ENCODE data around the gene SLC29A2.

Gene SLC29A2

DNA sequence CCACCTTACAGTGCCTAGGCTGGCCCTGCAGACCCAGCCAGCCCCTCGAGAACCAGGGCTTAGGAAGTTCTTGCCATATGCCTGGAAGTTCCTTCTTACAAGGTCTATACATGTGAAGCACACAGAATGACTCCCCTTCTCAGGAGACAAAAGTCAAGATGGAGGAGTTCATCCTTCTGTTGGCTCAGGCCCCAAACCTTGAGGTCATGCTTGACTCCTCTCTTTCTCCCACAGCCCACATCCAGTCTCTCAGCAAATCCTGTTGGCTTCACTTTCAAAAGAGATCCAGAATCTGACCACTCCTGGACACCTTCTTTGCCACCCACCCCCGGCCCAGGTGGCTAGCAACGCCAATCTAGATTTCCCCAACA lies 53.0 kb downstream of the SLC29A2 start:
- no peak for DNase-seq (ENCODE audit: low read depth in 2 of 2)

DNA sequence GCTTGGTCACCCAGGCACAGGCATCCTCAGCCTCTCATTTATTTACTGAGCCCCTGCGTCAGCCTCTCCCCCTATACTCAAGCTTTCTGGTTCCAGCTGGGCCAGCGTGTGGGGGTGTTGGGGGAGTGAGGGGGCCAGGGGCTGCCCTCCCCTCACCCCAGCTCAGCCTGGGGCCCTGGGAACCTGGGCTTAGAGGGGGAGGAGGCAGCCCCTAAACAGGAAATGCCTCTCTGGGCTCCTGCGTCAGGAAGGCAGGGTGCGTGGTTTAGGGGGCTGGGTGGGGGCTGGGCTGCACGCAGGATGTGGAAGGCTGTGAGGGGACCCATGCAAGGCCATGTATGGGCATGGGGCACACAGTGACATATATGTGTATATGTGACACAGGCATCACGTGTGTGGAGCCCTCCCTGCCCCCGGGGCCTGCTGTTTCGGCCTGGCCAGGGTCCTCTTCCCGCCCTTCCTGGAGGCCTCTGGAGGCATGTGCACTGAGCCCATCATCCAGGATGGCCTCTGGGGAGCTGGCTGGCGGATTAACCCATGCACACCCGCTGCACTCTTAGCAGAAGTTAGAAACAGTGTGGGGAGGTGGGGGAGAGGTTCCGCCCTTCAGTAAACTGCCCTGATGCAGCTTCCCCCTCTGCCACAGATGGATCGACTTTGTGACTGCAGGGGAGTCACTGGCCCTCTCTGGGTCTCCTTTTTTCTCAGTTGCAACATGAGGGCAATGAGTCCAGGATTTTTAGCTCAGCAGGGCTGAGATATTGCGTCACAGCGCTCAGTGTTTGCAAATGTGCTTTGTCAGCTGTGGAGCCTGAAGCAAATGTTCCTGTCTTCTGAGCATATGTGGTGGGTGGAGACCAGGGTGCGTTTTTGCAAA lies 53.6 kb downstream of the SLC29A2 start:
- DNase-seq (ENCODE audit: low read depth in 2 of 2): peak; percentile 84 to 87

DNA sequence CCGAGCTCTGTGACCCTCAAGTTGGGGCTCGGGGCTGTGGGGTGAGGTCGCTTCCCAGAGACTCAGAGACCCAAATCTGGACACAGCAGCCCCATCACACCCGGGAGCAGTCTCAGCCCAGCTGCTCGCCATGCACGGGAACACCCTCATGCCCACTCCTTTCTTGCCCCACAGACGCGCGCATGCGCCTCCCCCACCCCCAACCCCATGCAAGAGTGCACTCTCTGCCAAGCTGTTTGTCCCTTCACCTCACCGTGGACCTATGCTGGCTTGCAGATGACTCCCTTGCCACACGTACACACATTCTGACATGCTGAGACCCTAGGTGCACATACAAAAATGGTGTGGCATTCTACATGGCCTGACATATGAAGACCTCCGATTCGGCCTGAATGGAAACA lies 54.2 kb downstream of the SLC29A2 start:
- DNase-seq (ENCODE audit: low read depth in 2 of 2): peak in 1 of 2 experiments; percentile 63

DNA sequence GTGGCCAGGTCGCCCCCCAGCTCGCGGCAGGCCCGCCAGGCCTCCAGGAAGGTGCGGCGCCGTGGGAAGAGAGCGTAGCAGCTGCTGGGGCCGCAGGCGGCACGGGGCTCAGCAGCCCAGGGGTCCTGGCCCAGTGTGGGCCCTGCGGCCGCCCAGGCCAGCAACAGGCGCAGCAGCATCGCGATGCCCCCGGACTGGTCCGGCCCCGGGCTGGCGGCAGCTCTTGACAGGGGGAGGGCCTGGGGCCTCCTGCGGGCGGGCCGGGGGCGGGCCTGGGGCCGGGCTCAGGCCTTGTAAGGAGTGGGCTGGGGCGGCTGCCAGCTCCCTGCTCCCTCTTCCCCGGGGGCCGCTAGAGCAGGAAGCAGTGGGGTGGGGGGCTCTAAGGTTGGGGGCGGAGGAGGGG lies 54.7 kb downstream of the SLC29A2 start, which contains the start of gene CD248:
TSS of gene CD248 (minus strand) at position 196 of the 403 bp plus-strand sequence. CDS start at position 179, 17 bp downstream.
- DNase-seq (ENCODE audit: low read depth in 2 of 2): peak; percentile 80 to 88

DNA sequence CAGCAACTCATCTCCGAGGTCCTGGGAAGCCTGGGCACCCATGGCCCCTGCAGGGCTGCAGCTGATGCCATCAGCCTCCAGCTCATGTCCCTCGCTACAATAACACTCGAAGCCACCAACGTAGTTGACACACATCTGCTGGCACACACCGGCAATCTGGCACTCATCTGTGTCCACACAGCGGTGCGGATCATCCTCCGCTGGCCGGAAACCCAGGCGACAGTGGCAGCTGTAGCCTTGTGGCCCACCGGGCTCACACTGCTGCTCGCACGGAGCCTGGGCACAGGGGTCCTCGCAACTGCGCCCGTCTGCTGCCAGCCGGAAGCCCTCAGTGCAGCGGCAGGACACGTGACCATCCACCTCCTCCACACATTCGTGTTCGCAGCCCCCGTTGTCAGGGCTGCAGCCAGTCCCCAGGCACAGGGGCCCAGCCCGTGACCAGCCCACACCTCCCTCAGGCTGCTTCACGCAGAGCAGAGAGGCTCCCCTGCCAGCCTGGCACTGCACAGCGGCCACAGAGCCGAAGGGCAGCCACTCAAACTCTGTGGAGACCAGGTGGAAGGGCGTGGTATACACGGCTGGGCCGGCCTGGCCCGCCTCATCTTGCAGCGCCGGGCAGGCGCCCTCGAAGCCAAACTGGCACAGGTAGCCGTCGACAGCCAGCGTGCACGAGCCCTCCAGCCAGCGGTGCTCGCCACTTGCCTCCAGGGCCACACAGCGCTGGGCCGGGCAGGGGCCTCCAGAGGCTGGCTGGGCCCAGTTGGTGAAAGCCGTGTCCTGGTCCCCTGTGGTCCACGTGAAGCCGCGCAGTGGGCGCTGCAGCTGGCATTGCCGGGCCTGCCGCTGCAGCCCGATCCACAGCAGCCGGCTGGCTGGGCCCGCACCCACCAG lies 55.4 kb downstream of the SLC29A2 start:
- DNase-seq (ENCODE audit: low read depth in 2 of 2): no peak

DNA sequence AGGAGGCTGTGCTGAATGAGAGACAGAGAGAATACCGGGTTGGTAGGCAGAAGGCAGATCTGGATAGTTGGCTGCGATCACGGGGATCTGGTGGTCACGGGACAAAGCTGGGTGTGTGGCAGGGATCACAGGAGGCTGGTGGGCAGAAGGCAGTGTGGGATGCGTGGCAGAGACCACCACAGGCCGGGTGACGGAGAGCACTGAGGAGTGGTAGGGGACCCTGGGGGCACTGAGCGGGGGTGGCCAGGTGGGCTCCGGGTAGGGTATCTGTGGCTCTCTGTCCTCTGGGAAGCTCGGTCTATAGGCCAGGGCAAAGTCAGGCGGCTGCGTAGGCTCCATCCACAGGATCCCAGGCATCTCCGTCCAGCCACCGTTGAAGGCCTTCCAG lies 56.1 kb downstream of the SLC29A2 start:
- DNase-seq (ENCODE audit: low read depth in 2 of 2): no peak

DNA sequence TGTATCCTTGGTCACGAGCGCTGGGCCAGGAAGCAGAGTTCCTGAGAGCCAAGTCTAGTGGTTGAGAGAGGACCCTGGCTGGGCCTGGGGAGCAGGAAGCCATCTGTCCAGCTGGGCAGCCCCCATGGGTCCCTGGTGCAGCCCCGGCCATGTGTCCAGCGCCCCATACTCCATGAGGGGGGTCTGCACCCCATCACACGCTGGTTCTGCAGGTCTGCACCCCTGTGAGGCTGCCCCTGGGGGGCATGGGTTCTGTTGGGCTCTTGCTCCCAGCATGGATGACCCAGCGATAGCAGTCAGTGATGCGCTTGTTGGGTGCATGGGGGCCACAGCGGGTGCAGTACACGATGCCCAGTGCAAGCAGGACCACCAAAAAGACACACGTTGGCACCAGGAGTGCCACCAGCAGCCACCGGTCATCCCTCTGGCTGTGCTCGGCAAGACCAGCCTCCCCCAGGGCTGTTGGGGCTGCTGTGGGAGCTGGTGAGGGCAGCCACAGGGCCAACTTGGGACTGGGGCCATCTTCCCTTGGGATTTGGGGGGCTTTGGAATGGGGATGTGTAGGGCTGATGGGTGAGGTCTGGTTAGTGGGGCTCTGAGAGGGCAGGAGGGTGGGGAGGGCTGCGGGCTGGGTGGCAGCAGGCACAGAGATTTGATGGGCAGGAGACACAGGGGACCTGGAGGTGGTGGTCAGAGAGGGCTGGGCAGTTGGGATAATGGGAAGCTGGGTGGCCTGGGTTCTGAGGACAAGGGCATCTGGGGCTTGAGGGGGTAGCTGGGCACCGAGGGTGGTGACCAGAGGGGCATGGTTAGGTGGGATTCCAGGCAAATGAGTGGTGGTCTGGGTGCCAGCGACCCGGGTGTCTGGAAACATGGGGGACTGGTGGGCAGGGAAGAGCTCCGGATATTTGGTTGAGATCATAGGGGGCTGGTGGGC lies 56.7 kb downstream of the SLC29A2 start:
- DNase-seq (ENCODE audit: low read depth in 2 of 2): no peak

DNA sequence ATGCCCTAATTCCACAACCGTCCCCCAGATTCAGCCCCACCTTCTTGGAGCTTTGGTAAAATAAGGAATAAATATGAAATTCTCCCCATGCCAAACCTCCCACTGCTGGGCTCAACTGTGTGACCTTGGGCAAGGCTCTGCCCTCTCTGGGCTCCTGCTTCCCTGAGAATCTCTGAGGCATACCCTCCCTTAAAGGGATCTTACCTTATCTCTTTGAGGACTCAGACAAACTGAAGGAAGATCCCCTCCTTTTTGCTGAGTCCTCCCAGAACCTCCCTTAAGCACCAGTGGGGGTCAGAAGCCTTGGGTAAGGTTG lies 57.4 kb downstream of the SLC29A2 start:
- DNase-seq (ENCODE audit: low read depth in 2 of 2): no peak

DNA sequence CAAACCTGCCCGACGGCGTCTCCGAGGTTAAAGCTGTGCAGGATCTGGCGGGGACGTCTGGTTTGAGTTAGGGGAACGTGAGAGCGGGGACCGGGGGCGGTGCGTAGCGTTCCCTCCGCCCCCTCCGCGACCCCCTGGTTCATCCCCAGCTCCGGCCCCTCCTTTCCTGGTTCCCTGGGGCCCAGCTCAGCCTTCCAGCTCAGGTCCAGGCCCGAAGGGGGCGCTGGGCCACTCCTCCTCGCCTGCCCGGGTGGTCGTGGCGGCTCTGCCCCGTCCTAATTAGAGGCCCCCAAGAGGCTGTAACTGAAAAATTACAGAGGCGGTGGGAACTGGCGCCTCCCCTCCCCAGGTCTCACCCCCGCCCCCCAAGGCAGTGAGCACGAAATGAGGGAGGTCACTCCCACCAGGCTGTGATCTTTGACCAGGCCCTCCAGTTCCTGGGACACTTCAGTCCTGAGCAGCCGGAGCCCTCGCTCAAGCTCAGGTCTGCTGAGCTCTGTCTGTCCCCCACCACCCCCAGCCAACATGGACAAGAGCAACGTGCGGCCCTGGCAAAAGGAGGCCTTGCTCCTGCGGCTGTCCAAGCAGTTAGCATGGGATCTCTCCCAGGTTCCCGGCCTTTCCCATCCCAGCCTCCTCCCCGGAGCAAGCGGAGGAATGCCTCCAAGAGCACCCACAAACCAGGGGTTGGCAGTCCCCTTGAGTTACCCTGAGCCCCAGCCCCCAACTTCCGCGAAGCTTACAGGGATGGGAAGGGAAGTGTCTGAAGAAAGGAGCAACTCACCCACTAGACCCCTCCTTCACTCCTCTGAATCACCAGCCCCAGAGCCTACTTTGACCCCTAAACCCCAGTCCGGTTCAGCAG lies 58.0 kb downstream of the SLC29A2 start:
- DNase-seq (ENCODE audit: low read depth in 2 of 2): no peak

DNA sequence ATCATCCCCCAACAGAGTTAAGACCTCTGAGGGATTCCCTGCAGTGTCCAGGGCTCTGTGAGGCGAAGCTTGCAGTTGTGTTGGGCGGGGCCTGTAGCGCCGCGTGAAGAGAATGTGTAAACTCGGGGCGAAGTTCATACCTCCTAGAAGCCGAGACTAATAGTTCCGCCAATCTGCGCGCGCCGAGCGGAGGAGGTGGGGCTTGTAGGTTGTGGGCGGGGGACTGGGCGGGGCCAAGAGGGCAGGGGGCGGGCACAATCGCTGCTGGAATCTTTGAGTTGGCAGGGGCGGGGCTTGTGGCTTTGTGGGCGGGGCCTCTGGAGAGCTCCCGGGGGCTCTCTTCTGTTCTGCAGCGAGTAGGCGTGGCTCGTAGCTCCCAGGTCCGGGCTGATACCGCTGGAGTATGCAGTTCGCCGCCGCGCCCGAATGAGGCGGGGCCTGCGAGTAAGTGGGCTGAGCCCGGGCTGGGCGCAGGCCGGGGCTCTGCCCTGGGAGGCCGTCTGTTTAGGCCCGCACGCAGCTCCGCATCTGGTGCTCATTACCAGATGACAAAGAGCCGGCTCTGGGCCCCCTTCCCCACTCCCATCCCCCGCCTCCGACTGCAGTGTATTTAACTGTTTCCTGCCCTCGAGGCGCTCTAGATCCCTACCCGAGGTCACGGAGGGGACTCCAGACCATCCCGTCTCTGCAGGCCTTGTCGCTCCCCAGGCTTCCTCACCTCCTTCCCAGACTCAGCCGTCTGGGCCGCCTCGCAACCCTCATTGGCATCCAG lies 58.8 kb downstream of the SLC29A2 start:
- DNase-seq (ENCODE audit: low read depth in 2 of 2): peak; percentile 99

Measured in fibroblast of skin of left quadriceps (primary cell).